GM20000 (cell line): ENCODE results near the gene RAB6B.

Experiments used
- DNase-seq: peaks from one replicate; pipeline ENCODE4 v3.0.0; 2012; ENCODE audit warnings: low spot score
- TF ChIP-seq, protein P1 (sequence below): IDR thresholded peaks from 2 replicates; pipeline ENCODE4 v1.5.1; 2012; ENCODE audit warnings: mild to moderate bottlenecking, control low read depth; ENCODE audit errors: extremely low read depth, missing control alignments

RAB6B gene

DNA sequence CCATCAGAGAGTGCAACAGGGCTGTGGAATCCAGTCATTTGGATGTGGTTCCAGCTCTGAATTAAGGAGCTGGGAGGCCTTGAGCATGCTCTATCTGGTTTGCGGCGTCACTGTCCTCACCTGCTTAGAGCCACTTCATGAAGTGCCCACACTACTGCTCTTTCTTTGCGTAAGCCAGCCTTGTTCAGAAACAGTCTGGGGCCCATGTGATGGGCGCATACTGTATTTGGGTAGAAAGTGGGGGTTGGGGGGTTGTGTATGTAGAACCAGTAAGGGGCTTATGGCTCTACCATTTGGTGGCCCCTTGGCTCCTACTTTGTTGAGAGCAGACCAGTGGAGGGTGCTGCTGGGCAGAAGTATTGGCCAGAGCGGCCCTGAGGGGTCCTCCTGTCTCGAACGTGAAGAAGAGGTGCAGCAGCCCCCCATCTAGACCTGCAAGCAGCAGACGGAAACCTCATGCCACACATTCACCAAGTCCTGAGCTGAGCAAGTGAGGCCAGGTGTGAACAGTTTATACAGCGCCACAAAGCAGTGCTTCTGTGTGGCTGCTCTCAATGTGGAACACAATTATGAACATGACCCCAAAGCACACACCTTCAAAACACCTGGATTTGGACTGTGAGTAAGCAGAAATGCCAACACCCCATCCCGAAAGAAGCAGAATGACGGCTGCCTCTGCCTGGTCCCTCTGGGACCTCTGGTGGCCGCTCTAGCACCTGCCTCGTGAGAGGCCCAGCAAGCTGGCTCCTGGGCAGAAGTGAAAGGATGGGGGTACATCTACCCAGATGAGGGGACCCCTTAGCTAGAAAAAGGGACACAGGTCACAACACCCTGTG lies 63.5 kb downstream of the RAB6B start:
- DNase-seq, result no peak
- TF ChIP-seq, protein P1, sequence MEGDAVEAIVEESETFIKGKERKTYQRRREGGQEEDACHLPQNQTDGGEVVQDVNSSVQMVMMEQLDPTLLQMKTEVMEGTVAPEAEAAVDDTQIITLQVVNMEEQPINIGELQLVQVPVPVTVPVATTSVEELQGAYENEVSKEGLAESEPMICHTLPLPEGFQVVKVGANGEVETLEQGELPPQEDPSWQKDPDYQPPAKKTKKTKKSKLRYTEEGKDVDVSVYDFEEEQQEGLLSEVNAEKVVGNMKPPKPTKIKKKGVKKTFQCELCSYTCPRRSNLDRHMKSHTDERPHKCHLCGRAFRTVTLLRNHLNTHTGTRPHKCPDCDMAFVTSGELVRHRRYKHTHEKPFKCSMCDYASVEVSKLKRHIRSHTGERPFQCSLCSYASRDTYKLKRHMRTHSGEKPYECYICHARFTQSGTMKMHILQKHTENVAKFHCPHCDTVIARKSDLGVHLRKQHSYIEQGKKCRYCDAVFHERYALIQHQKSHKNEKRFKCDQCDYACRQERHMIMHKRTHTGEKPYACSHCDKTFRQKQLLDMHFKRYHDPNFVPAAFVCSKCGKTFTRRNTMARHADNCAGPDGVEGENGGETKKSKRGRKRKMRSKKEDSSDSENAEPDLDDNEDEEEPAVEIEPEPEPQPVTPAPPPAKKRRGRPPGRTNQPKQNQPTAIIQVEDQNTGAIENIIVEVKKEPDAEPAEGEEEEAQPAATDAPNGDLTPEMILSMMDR, result no peak

DNA sequence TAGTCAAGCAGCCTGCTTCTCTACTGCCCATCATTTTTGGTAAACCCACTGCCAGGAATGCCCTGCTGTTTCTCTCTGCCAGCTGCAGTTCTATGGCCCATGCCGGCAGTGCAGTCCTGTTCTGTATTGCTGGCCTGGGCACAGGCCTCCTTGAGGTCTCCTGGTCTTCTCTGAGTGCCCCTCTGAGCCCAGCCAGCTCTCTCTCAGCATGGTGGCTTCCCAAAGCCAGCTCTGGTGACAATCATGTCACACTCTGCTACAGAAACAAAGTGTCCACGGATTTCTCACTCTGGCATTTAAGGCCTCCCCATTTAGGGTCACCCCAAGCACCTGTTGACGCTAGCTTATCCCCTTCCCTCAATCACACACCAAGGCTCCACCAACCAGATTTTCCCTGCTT lies 65.6 kb downstream of the RAB6B start:
- DNase-seq, result no peak
- TF ChIP-seq, protein P1, result no peak

DNA sequence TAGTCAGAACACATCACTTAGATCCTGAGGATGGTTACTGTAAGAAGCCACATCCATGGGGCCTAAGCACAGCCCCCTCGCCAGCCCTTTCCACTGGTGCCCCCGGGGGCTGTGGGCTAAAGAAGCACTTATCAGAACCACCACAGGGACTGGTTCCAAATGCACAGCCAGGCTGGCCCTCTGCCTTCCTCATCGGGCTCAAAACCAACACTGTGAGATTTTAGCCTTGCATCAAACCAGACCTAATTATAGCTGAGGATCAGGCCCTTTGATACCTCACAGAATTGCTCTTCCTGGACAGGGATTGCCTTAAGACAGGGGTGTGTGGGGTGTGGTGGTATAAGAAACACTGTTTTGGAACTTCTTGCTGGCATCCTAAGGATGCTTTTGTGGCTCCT lies 66.4 kb downstream of the RAB6B start:
- TF ChIP-seq, protein P1, result no peak
- DNase-seq, result no peak

DNA sequence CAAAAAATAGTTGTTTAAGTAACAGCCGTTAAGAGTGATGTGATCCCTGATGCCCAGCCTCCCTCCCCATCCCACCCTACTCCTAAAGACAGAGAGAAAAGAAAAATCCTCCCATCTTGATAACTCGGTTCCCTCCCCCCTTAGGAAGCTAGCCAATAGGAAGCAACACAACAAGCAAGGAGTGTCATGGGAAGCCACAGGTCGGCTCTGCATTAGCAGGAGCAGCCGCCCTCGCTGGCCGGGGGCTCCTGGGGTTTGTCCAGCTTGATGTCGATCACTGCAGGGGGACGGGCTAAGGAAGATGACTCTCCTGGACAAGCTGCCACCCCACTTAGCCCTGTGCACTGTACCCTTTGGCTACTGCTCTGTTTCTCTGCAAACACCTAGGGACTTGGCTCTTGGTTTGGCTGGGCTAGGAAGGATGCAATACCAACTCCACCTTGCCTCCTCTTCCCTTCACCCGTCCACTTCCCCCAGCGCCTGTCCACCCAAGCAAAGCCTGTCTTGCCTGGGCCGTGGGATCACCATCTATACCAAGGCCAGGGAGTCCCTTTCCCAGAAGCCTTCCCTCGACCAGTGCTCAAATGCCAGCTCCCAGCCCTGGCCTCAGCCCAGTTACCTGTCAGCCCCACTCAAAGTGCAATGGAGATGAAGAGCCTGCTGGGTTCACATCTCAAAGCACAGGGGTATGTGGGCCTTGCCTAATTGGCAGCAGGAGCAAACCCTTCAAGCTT lies 66.9 kb downstream of the RAB6B start:
- TF ChIP-seq, protein P1, result no peak
- DNase-seq, result no peak

DNA sequence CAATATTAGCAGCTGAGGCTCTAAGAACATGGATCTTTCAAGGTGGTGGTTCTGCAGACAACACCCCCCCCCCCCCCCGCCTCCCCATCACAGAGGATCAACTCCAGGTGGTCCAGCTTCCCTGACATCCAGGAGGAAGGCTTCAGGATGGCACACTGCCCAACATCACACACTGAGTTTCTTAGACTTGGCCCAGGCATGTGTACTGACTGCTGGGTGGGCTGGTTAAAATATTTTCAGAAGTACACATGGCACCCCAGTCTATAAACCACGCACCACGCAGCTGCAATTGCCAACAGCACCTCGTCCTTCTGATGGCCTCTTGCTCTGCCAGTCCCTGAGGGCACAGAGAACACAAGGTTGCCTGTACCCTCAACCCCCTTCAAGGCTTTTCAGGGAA lies 68.0 kb downstream of the RAB6B start:
- TF ChIP-seq, protein P1, result no peak
- DNase-seq, result no peak

DNA sequence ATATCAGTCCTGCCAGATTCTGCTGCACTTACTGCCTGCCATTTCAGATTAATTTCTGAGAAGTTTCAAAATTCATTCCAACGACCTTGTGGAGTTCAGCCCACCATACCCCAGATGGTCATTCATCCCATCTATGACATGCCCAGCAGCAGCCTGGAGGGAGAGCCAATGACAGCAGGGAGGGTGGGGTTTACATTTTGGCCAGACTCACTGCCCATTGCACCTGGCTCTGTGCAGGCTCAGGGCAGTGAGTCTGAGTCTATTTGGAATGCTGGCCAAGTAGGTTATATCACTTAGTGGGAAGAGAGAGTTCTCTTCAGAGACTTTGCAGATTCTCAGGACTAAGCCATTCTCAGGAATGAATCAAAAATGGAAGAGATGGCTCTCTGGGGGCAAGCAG lies 68.5 kb downstream of the RAB6B start:
- TF ChIP-seq, protein P1, result no peak
- no peak for DNase-seq
